Nucleus accumbens (tissue), 56 donors: ENCODE results near the gene DPEP2NB.
"Not testable (repeated sequence)": the region's sequence is repeated elsewhere in the genome, so short reads cannot be mapped to it uniquely, and the experiment has no call there.

Experiments
- DNase-seq, 56 donors: peaks; one replicate each; lab custom pipeline; 2025; lab: John Stamatoyannopoulos, UW

The DPEP2NB gene

DNA sequence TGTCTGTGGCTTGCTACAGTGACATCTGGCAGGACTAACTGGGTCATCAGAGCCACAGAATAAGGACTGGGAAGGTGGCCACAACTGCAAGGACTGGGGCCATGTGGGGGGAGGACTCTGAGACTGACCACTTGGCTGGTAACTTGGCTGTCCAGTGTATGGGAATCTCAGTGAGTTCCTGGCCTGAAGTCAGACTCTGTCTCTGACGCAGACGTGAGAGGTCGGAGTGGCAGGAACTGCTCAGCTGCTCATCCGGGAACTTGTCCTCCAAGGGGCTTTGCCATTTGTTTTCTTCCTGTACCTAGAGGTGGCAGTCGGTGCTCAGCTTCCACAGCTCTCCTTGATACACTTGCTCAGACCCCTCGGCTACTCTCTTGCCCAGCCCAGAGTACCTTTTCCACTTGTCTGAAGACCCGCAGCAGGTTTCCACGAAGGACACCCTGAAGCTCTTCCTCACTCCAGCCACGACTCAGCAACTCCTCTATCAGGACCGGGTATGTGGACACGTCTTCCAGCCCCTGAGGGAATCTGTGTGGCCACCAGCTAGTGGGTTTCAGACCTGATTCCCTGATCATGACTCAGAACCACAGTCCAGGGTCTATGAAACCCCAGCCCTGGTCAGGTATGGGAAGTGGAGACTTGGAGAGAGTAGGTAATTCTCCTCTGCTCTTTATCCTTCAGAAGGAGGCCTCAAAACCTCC is 28.1 kb downstream of the DPEP2NB start:
- DNase-seq = peak in 31 of 56 donors; percentile 6 to 55 (median 31)

DNA sequence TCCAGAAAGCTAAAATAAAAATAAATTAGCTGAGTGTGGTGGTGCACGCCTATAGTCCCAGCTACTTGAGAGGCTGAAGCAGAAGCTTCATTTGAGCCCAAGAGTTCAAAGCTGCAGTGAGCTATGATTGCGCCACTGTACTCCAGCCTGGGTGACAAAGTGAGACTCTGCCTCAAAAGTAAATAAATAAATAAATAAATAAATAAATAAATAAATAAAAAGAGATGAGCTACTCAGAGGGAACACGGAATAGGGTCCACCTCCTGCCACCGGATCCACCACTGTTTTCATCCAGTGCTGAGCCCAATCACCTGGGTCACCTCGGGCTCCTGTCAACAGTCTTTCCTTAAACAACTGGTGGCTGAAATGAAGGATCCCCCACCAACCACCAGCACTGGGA is 28.8 kb downstream of the DPEP2NB start:
- DNase-seq = no peak

DNA sequence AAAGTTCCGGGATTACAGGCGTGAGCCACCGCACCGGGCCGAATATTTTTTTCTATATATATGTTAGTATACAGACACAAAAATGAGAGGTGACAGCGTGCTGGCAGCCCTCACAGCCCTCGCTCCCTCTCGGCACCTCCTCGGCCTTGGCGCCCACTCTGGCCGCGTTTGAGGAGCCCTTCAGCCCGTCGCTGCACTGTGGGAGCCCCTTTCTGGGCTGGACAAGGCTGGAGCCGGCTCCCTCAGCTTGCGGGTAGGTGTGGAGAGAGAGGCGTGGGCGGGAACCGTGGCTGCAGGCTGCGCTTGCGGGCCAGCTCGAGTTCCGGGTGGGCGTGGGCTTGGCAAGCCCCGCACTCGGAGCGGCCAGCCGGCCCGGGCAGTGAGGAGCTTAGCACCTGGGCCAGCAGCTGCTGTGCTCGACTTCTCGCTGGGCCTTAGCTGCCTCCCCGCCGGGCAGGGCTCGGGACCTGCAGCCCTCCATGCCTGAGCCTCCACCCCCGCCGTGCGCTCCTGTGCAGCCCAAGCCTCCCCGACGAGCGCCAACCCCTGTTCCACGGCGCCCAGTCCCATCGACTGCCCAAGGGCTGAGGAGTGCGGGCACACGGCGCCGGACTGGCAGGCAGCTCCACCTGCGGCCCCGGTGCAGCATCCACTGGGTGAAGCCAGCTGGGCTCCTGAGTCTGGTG is 33.6 kb downstream of the DPEP2NB start:
- DNase-seq = no peak

DNA sequence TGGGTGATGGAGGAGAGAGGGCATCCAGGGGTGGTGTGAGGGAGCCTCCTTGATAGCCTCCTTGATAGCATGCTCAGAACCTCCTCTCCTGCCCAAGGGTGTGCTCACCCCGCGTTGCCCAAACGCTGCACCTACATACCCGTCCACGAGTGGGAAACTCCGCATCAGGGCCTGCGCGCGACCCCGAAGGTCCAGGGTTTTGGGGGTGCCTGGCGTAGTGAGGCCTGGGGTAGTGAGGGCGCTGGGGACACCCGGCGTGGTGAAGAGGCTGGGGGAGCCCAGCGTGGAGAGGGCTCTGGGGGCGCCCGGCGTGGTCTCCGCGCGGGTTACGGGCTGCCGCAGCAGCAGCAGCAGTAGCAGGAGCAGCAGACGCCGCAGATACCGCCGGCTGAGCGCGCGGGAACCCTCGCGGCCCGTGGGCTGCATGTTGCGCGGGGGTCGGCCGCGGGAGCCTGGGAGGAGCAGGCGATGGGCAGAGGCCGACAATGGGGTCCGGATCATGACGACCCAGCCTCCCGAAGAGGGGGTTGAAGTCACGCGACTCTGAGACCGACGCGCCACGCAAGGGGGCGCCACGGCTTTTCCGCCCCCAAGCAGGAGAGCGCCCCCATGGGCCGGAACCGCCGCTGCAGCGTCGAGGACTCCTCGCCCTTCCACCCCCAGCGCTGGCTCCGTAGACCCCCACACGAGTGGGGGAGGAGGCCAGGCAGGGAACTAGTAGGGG is 35.6 kb downstream of the DPEP2NB start, which contains the start of gene DPEP3:
Gene DPEP3, minus strand, starts transcription at position 545 of the 724 bp plus-strand sequence. Its CDS starts 119 bp downstream, at position 426.
- no peak for DNase-seq

DNA sequence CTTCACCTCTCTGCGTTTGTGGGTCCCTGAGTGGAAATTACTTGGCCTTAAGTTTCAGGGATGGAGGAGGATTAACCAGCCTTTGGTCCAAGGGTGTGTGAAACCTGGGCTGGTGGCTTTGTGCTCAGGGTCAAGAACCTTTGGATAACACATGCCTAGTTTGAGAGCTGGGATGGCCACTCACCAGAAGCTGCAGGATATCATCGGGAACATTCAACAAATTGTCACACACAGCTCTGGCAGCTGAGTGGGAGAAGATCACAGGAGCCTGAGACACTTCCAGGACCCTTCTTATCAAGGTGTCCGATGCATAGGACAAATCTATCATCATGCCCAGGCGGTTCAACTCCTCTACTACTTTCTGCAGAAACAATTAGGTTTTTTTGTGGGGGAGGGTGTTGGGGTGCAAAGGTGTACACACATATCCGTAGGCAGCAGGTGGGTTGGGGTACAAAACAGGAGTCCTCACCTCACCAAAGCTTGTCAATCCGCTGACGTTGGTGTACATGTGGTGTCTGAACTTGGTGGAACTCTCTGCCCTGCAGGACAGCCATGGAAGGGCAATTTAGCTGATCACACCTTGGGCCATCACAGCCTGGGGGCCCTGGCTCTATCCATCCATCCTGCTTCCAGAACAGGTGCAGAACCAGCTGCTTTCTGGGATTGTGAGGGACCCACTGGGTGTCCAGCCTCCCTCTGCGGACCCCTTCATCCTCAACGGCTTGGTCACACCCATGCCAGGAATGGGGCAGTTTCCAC is 38.1 kb downstream of the DPEP2NB start:
- no peak for DNase-seq

DNA sequence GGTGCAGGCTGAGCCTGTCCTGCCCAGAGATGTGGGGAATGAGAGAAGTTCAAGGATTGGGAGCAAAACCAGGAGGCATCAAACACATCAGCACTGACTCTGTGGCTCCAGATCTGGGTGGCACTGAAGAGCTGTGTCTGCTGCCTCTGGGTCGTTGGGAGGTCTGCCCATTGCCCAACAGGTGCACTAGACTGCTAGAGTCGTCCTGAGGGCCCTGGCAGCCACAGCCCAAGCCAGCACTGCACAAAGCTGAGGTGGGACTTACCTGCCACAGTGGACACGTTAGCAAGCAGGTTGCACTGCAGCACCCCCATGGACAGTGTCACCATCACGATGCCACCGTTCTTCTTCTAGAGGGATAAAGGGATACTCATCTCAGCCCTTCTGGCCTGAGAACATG is 38.7 kb downstream of the DPEP2NB start:
- DNase-seq = no peak

DNA sequence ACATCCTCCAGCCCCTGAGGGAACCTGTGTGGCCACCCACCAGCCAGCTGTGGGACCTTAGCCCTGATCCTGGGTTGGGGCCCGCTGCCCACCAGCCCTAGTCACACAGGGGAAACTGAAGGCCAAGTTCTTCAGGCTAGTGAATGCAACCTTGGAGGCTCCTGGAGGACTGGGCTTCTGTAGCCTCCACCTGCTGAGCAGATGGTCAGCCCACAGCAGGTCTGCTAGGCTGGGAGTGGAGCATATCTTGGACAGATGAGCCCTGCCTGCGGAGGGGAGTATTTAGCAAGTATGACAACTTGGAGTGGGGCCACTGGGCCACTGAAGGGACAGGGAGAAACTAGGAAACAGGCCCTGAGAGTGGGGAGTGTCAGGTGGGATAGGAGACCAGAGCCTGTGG is 39.5 kb downstream of the DPEP2NB start:
- DNase-seq = no peak

DNA sequence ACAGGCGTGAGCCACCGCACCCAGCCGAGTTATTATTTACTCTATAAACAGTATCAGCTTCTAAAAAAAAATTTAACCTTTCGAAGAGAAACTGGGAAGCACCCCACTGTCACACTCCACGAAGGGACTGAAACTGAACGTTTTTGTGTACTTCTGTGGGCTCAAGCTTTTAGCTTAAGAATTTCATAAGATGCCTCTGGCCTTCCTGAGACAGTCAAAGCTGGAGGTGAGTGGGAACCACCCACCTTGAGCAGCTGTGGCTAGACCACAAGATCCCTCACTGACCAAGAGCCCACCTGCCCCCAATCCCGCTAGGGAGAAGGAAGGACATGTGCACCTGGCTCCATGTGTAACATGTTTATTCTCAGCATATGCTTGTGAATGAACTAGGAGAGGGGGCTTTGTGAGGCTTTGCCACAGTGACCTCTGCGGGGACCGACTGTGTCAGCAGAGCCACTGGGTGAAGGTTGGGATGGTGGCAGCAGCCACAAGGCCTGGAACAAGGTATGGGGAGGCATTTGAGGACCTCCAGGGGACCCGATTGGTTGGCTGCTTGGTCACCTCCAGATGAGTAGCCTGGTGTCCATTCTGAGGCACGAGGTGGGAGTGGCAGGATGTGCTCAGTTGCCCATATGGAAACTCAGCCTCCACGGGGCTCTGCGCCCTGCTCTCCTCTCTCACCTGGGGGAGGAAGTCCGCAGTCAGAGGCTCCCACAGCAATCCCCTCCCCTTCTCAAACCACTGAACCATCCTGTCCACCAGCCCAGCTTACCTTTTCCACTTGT is 40.2 kb downstream of the DPEP2NB start:
- no peak for DNase-seq

DNA sequence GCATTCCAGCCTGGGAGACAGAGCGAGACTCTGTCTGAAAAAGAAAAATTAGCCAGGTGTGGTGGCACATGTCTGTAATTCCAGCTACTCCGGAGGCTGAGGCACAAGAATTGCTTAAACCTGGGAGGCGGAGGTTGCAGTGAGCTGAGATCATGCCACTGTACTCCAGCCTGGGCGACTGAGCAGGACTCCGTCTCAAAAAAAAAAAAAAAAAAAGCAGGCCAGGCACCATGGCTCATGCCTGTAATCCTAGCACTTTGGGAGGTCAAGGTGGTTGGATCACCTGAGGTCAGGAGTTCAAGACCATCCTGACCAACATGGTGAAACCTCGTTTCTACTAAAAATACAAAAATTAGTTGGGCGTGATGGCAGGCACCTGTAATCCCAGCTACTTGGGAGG is 43.4 kb downstream of the DPEP2NB start:
- not testable (repeated sequence) for DNase-seq

DNA sequence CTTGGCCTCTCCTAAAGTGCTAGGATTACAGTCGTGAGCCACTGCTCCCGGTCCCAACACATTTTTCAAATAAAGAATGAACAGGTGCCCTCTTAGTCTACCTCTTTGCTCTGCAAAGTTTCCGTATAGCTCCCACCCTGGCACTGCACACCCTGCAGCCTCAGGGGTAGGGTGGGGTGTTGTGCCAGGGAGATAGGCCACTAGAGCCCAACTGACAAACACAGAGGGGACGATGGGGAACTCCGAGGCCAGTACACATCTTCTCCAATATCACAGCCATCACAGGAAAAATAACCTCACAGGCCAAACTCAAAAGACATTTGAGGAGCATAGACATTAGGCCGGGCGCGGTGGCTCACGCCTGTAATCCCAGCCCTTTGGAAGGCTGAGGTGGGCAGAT is 44.6 kb downstream of the DPEP2NB start:
- DNase-seq = no peak

DNA sequence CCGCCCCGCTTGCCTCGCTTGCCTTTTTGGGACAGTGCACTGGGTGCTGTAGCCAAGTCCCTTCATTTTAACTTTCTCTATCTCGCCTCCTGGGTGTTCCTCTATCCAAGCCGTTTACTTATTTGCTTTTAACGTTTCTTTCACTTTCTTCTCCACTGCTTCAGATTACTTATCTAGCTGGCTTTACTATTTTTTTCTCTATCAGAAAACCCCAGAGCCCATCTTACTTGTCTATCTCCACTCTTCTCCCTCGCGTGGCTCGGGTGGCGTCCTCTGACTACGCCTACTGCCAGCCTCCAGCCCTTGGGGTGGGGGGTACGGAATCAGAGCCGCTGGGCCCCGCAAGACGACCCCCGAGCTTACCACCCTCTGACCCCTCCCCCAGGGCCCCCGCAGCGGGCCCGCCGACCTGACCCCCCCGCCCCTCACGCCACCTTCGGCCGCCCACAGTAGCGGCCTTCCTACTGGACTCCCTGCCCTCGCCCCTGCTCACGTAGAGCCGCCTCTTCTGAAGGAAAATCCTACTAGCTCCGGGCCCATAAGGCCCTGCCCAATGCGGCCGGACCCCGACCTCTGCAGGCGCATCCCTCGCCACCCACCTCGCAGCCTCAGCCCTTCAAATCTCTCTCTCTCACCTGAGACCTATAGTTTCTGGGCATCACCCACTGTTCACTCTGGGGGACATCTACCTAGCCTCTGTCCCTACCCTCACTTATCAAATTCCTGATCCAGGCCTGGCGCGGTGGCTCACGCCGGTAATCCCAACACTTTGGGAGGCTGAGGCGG is 46.3 kb downstream of the DPEP2NB start:
- no peak for DNase-seq

DNA sequence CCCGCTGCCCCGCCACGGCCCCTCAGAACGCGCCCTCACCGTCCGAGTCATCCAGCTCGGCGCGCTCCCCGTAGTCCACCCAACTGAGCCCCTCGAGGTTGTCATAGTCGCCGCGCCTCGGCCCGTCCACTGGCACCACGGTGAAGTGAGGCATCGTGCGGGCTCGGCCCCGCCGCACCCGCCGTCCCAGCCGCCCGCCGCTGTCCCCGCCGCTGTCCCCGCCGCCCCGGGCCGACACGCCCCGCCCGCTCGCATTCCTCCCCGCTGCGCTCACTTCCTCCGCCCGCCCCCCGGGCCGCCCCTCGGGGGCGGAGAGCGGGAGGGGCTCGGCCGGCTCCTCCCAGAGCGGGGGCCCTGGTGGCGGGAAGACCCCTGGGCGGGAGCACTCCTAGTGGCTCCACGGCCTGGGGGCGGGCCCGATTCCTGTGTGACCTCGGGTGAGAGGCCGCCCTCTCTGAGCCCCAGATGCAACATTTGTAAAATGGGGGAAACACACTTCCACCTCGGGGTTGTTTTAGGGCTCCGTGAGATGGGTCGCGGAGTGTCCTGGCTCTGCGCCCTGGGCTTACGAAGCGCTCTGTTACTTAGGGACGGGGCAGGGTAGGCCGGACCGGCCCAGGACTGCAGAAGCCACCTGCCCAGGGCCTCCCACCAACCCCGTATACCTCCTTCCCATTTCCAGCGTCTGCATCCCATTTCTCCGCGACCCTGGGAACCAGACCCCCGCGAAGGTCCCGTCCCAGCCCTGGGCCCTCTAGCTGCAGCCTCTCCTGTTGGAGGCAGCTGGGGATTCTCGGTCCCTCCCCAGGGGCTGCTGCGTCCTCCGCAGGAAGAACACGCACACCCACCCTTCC is 47.1 kb downstream of the DPEP2NB start, which contains the start of gene SLC12A4:
Gene SLC12A4, minus strand, starts transcription at position 238 of the 854 bp plus-strand sequence. Its CDS starts 84 bp downstream, at position 154.
- peak in 47 of 56 donors; percentile 12 to 82 (median 42) for DNase-seq

DNA sequence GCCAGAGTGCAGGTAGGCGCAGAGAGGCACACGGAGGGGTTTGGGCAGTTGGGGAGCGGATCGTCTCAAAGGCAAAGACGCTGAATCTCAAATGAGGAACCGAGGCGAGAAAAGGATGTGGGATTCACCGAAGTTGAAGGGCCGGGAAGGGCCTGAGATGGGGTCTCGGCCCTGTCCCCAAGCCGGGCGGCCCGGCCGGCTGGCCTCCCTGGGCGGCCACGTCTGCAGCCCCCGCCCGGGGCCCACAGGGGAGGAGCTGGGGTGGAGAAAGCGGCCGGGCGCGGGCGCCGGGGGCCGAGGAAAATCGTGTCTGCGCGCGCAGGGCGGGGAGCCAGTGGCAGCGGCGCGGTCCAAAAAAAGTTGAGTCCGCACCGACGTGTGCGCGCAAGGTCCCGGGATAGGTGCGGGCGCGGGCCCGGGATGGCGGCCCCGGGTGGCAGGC is 47.7 kb downstream of the DPEP2NB start:
- DNase-seq = peak in 1 of 56 donors; percentile 44

DNA sequence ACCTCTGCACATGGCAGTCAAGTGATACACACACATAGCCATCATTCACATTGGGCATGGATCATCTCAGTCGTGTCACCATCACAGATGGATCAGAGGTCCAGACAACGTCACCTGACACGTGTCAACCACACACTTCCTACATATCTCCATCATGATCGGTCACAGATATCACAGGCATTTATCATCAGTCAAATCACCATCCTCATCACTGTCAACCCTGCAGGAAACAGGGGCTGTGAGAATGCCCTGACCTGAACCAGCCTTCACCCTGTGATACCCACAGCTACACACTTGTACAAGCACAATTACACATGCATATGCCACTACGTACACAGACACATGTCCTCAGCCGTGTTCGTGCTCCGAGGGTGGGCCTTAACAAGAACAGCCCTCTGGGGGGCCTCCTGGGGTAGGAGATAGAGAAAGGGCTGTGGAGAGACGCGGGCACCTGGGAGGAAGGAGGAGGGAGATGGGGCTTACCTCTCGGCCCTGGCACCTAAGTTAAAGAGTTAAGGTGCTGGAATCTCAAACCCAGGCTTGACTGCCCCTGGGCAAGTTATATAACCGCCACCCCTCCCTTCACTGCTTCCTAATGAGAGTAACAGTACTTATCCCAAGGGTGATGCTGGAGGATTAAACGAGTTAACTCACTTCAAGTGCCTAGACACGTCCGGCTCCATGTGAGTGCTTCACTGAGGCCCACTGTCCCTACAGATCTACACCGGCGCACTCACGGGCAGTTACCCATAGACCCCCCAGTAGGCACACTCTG is 48.3 kb downstream of the DPEP2NB start:
- DNase-seq = no peak

DNA sequence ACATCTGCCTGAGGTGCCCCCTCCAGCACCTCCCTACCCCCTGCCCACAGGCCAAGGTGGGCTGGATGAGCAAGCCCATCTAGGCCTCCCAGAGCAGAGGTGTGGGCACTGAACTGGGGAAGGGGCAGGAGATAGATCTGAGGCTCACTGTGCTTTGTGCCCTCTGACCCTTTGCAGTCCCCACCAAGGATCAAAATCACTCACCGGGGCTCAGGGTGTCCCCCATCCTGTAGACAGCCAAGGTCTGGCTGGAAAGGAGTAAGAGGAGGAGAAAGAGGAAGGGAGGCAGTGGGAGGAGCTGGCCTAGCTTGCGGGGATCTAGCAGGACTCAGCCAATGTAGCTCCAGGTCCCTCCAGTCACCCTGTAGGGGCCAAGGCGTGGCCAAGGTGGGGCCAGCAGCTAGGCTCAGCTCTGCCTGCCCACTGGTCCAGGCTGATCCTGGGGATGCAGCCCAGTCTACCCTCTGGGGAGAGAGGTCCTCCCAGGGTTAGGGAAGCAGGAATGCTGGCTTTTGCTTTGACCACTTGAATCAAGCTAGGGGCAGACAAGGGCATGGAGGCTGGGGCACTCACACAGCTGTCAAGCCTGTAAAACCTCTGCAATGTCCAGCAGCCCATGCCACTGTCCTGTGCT is 49.0 kb downstream of the DPEP2NB start:
- no peak for DNase-seq
